ENCODE data around the gene ZMIZ2. TPM values are rescaled to one million over a fixed set of nuclear protein-coding genes. Genes with fewer than 3 reads are reported as not detected.

Gene ZMIZ2
- total RNA-seq, 1 donor, result 18.8 TPM

DNA sequence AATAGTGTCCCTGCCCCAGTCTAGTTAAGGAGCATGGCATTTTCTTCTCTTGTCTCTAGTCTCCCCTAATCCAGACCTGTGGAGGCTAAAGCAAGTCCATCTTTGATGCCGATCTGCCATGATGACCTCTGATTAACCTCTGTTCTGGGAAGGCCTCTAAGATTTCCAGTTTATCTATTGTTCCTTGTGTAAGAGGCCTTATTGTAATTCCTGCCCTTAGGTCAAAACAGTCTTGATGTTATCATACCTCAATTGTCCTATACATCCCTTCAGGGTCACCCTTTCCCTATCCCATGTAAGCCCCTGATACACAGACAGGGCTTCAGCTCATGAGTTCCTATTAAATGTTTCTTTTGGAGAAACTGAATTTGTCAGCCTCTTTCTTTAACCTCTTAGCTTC, 4.9 kb upstream of the ZMIZ2 start:
- Histone ChIP-seq H3K4me2 (ENCODE audit: insufficient read depth, low read length) (no peak overlapping the region), H3K36me3 (ENCODE audit: insufficient read depth, low read length) (no peaks in the 10 kb centered on the region), H2AFZ (ENCODE audit: low read length) (no peak overlapping the region), H3K27ac (ENCODE audit: low read depth, low read length) (no peak overlapping the region), H3K4me3 (ENCODE audit: insufficient read depth, low read length) (no peak overlapping the region), H3K4me1 (ENCODE audit: insufficient read depth, low read length) (peaks cover 2% of the 10 kb centered on the region), H3K9me3 (ENCODE audit: low read depth, low read length) (no peaks in the 10 kb centered on the region), H4K20me1 (ENCODE audit: insufficient read depth, low read length) (no peaks in the 10 kb centered on the region), H3K79me2 (ENCODE audit: insufficient read depth, low read length) (no peaks in the 10 kb centered on the region), H3K27me3 (ENCODE audit: insufficient read depth, low read length) (no peaks in the 10 kb centered on the region)
- TF ChIP-seq, protein P1, sequence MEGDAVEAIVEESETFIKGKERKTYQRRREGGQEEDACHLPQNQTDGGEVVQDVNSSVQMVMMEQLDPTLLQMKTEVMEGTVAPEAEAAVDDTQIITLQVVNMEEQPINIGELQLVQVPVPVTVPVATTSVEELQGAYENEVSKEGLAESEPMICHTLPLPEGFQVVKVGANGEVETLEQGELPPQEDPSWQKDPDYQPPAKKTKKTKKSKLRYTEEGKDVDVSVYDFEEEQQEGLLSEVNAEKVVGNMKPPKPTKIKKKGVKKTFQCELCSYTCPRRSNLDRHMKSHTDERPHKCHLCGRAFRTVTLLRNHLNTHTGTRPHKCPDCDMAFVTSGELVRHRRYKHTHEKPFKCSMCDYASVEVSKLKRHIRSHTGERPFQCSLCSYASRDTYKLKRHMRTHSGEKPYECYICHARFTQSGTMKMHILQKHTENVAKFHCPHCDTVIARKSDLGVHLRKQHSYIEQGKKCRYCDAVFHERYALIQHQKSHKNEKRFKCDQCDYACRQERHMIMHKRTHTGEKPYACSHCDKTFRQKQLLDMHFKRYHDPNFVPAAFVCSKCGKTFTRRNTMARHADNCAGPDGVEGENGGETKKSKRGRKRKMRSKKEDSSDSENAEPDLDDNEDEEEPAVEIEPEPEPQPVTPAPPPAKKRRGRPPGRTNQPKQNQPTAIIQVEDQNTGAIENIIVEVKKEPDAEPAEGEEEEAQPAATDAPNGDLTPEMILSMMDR (IDR thresholded peaks at IDR 0.05; ENCODE audit: extremely low read depth, low read depth, low read length), result no peak
- no peak for DNase-seq (ENCODE audit: insufficient read length, low spot score, missing footprints)

DNA sequence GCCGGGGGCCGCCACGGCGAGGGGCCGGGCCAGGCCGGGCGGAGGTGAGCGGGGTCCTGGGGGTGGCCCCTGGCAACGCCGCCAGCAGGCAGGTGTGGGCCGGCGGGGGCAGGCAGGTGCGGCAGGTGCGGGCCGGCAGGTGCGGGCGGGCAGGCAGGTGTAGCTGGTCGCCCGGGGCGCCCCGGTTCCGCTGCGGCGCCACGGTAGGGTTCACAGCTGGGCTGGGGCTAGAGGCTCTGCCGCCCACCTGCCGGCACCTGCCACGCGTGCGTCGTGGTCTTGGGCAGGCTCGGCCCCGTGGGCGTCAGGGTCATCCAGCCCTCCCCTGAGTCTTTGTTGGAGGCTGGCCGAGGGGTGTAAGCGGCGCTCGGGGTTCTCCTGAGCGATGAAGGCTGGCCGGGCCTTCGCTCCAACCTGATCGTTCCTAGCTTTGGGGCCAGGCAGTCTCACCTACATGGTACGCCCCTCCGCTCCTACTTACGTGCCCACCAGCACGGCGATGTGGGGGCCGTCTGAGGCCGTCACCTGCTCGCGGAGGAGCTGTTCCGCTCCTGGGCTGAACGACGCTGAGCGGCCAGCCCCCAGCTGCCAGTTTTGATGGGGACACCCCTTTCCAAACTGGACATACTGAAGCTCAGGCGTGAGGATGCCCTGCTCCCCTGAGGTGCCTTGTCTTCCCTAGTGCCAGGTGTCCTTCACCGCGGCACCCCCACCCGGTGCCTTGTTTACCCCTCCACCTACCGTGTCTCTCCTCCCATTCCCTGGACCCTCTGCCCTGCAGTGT, 493 bp downstream of the ZMIZ2 start:
- no peaks in the 10 kb centered on the region for H3K9me3 ChIP-seq (ENCODE audit: low read depth, low read length)
- no peak overlapping the region for H2AFZ ChIP-seq (ENCODE audit: low read length)
- H4K20me1 ChIP-seq (ENCODE audit: insufficient read depth, low read length), result peaks cover 29% of the 10 kb centered on the region
- peak overlapping the region; percentile 83 for H3K4me3 ChIP-seq (ENCODE audit: insufficient read depth, low read length)
- TF ChIP-seq, protein P1 (IDR thresholded peaks at IDR 0.05; ENCODE audit: extremely low read depth, low read depth, low read length), result no peak
- H3K4me1 ChIP-seq (ENCODE audit: insufficient read depth, low read length), result peaks cover 10% of the 10 kb centered on the region
- H3K27me3 ChIP-seq (ENCODE audit: insufficient read depth, low read length), result no peaks in the 10 kb centered on the region
- no peaks in the 10 kb centered on the region for H3K36me3 ChIP-seq (ENCODE audit: insufficient read depth, low read length)
- peaks cover 52% of the 10 kb centered on the region for H3K79me2 ChIP-seq (ENCODE audit: insufficient read depth, low read length)
- H3K4me2 ChIP-seq (ENCODE audit: insufficient read depth, low read length), result peak overlapping the region; percentile 94
- peak; percentile 76 for DNase-seq (ENCODE audit: insufficient read length, low spot score, missing footprints)
- peak overlapping the region; percentile 64 for H3K27ac ChIP-seq (ENCODE audit: low read depth, low read length)

DNA sequence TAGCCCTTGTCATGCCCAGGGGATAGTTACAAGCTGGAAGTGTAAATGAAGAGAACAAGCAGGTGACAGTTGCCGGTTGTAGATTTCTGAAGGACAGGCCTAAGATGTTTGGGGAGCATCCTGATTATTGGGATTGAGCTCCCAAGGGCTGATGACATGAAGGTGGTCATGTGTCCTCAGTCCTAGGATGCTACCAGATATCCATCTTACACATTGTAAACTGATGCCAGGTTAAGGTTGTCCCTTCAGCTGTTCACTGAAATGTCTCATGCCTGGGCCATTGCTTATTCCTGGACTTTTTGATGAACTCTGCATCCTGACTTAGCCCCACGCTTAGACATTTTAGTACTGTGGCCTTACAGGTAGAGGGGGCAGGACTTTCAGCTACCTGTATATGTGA, 1.3 kb downstream of the ZMIZ2 start:
- Histone ChIP-seq H3K36me3 (ENCODE audit: insufficient read depth, low read length) (no peaks in the 10 kb centered on the region), H4K20me1 (ENCODE audit: insufficient read depth, low read length) (peaks cover 36% of the 10 kb centered on the region), H3K4me3 (ENCODE audit: insufficient read depth, low read length) (peak overlapping the region; percentile 83), H3K79me2 (ENCODE audit: insufficient read depth, low read length) (peaks cover 60% of the 10 kb centered on the region), H2AFZ (ENCODE audit: low read length) (no peak overlapping the region), H3K4me1 (ENCODE audit: insufficient read depth, low read length) (peaks cover 10% of the 10 kb centered on the region), H3K27ac (ENCODE audit: low read depth, low read length) (no peak overlapping the region), H3K4me2 (ENCODE audit: insufficient read depth, low read length) (peak overlapping the region; percentile 94), H3K9me3 (ENCODE audit: low read depth, low read length) (no peaks in the 10 kb centered on the region), H3K27me3 (ENCODE audit: insufficient read depth, low read length) (no peaks in the 10 kb centered on the region)
- TF ChIP-seq, protein P1 (IDR thresholded peaks at IDR 0.05; ENCODE audit: extremely low read depth, low read depth, low read length), result no peak
- DNase-seq (ENCODE audit: insufficient read length, low spot score, missing footprints), result no peak

DNA sequence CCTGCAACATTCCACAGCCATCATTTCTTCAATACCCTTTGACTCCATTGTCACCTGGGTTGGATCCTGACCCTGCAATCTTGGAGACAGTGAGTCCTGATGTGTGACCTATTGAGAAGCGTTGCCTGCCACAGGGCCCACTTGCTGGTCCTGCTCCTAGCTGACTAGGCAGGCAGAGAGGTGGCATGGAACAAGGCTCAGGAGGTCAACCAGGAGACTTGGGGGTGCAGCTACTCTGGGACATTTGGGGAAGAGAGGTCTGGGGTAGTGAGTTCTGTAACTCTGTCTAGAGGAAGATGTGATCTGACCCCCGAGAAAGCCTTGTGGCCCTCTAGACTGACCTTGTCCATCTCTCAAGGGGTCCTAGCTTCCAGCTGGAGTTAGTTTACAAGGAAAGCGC, 1.8 kb downstream of the ZMIZ2 start:
- no peaks in the 10 kb centered on the region for H3K9me3 ChIP-seq (ENCODE audit: low read depth, low read length)
- peaks cover 37% of the 10 kb centered on the region for H4K20me1 ChIP-seq (ENCODE audit: insufficient read depth, low read length)
- no peak for DNase-seq (ENCODE audit: insufficient read length, low spot score, missing footprints)
- H3K4me1 ChIP-seq (ENCODE audit: insufficient read depth, low read length), result peaks cover 10% of the 10 kb centered on the region
- TF ChIP-seq, protein P1 (IDR thresholded peaks at IDR 0.05; ENCODE audit: extremely low read depth, low read depth, low read length), result no peak
- peak overlapping the region; percentile 94 for H3K4me2 ChIP-seq (ENCODE audit: insufficient read depth, low read length)
- no peak overlapping the region for H2AFZ ChIP-seq (ENCODE audit: low read length)
- no peaks in the 10 kb centered on the region for H3K36me3 ChIP-seq (ENCODE audit: insufficient read depth, low read length)
- H3K27ac ChIP-seq (ENCODE audit: low read depth, low read length), result no peak overlapping the region
- no peak overlapping the region for H3K4me3 ChIP-seq (ENCODE audit: insufficient read depth, low read length)
- H3K79me2 ChIP-seq (ENCODE audit: insufficient read depth, low read length), result peaks cover 65% of the 10 kb centered on the region
- no peaks in the 10 kb centered on the region for H3K27me3 ChIP-seq (ENCODE audit: insufficient read depth, low read length)
